Karpas-422 (cell line): ENCODE results near the gene GPBP1. TPM values are rescaled to one million over a fixed set of nuclear protein-coding genes. Genes with fewer than 3 reads are reported as not detected.

Source experiments
- DNase-seq: peaks from one replicate; pipeline ENCODE4 v3.0.0-alpha.2; 2015
- H2AFZ ChIP-seq: fragments of 200-600 bp; sonication (generic); 2 replicates; pipeline ENCODE4 v1.6.1; 2014; ENCODE audit warnings: antibody characterized with exemption, low read length, mixed read lengths
- H3K27ac ChIP-seq: fragments of 200-600 bp; sonication (generic); 2 replicates; pipeline ENCODE4 v1.5.1; 2014; ENCODE audit warnings: mild to moderate bottlenecking, low read length, moderate library complexity
- H3K27me3 ChIP-seq: fragments of 200-600 bp; sonication (generic); 2 replicates; pipeline ENCODE4 v1.6.1; 2014; ENCODE audit warnings: low read length, mixed read lengths
- H3K36me3 ChIP-seq: fragments of 200-600 bp; sonication (generic); 2 replicates; pipeline ENCODE4 v1.6.1; 2014; ENCODE audit warnings: low read length, mixed read lengths; ENCODE audit not compliant: insufficient read depth
- H3K4me1 ChIP-seq: fragments of 200-600 bp; sonication (generic); 2 replicates; pipeline ENCODE4 v1.6.1; 2014; ENCODE audit warnings: mild to moderate bottlenecking, low read length, mixed read lengths
- H3K4me2 ChIP-seq: fragments of 200-600 bp; sonication (generic); 2 replicates; pipeline ENCODE4 v1.6.1; 2014; ENCODE audit warnings: low read length, low read depth, mild to moderate bottlenecking; ENCODE audit not compliant: poor library complexity, severe bottlenecking
- H3K4me3 ChIP-seq: fragments of 200-600 bp; sonication (generic); 2 replicates; pipeline ENCODE4 v1.5.1; 2014; ENCODE audit warnings: mild to moderate bottlenecking, antibody characterized with exemption, low read length, mixed read lengths
- H3K79me2 ChIP-seq: fragments of 200-600 bp; sonication (generic); 2 replicates; pipeline ENCODE4 v1.6.1; 2014; ENCODE audit warnings: mild to moderate bottlenecking, low read length, mixed read lengths
- H3K9ac ChIP-seq: fragments of 200-600 bp; sonication (generic); 2 replicates; pipeline ENCODE4 v1.6.0; 2014; ENCODE audit warnings: low read length
- H3K9me2 ChIP-seq: fragments of 200-600 bp; sonication (generic), shearing (Covaris generic); replicated peaks from 2 replicates; pipeline ENCODE4 v1.6.0; 2014; ENCODE audit warnings: mild to moderate bottlenecking, low read length, moderate library complexity; ENCODE audit not compliant: insufficient read depth
- H3K9me3 ChIP-seq: fragments of 300-700, 200-600 bp; sonication (generic); 2 replicates; pipeline ENCODE4 v1.6.1; 2014; ENCODE audit warnings: low read length, mixed read lengths
- H4K20me1 ChIP-seq: fragments of 200-600 bp; sonication (generic); 2 replicates; pipeline ENCODE4 v1.6.1; 2014; ENCODE audit warnings: mild to moderate bottlenecking, antibody characterized with exemption, low read length, low read depth; ENCODE audit not compliant: insufficient read depth
- total RNA-seq: library from RNA; depleted of rRNA; stranded (reverse); fragments of >200 nt; shearing (Covaris generic); gene quantifications from 2 replicates; pipeline ENCODE4 v1.2.3, GENCODE V29; 2014; ENCODE audit warnings: low replicate concordance; rRNA removed

The GPBP1 gene, protein sequence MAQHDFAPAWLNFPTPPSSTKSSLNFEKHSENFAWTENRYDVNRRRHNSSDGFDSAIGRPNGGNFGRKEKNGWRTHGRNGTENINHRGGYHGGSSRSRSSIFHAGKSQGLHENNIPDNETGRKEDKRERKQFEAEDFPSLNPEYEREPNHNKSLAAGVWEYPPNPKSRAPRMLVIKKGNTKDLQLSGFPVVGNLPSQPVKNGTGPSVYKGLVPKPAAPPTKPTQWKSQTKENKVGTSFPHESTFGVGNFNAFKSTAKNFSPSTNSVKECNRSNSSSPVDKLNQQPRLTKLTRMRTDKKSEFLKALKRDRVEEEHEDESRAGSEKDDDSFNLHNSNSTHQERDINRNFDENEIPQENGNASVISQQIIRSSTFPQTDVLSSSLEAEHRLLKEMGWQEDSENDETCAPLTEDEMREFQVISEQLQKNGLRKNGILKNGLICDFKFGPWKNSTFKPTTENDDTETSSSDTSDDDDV
- 67.3 and 69.0 TPM in 2 replicates for total RNA-seq

- Histone ChIP-seq H3K27ac (peak within 1 kb of the TSS; percentile 90), H3K4me2 (peak within 1 kb of the TSS; percentile 75), H3K9me2 (no peaks in the 10 kb centered on the region), H3K36me3 (peaks cover 24% of the 10 kb centered on the region), H3K9ac (peak within 1 kb of the TSS; percentile 99), H3K27me3 (no peaks in the 10 kb centered on the region), H3K4me3 (peak within 1 kb of the TSS; percentile 98), H4K20me1 (peaks cover 35% of the 10 kb centered on the region), H3K79me2 (peaks cover 48% of the 10 kb centered on the region), H3K9me3 (no peaks in the 10 kb centered on the region), H2AFZ (peak within 1 kb of the TSS; percentile 92), H3K4me1 (peaks cover 40% of the 10 kb centered on the region)
- peak; percentile 99 for DNase-seq
Measured at GRCh38 chr5:57173319-57174127, at the start of gene GPBP1. Gene GPBP1 (plus strand): TSS chr5:57174059. CDS start chr5:57214131, 40,072 bp downstream.

GRCh38 chr5:57128325-57128724, 45.5 kb upstream of the GPBP1 start:
- Histone ChIP-seq H2AFZ (no peak overlapping the region), H3K27ac (no peak overlapping the region), H4K20me1 (no peaks in the 10 kb centered on the region), H3K9me2 (no peaks in the 10 kb centered on the region), H3K36me3 (no peaks in the 10 kb centered on the region), H3K27me3 (no peaks in the 10 kb centered on the region), H3K4me2 (no peak overlapping the region), H3K9ac (no peak overlapping the region), H3K4me1 (no peaks in the 10 kb centered on the region), H3K9me3 (no peaks in the 10 kb centered on the region), H3K4me3 (no peak overlapping the region), H3K79me2 (no peaks in the 10 kb centered on the region)
- DNase-seq, result no peak

DNA sequence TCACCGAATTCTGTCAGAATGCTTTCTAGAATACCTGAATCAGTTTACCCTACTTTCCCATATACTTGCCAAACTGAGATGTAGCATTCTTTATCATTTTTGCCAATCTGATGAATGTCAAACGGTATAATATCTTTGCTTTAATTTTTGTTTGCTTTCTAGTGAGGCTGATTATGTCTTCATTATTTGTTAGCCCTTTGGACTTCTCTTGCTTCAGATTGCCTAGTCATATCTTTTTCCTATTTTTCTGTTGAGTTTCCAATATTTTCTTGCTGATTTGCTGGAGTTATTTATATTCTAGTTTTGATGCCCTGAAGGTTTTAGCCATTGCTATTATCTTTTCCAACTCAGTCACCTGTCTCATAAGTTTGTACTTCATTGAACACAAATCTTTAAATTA, 40.3 kb upstream of the GPBP1 start:
- Histone ChIP-seq H4K20me1 (no peaks in the 10 kb centered on the region), H2AFZ (no peak overlapping the region), H3K79me2 (no peaks in the 10 kb centered on the region), H3K9me2 (no peaks in the 10 kb centered on the region), H3K27ac (no peak overlapping the region), H3K9me3 (no peaks in the 10 kb centered on the region), H3K36me3 (no peaks in the 10 kb centered on the region), H3K4me1 (peaks cover 12% of the 10 kb centered on the region), H3K27me3 (no peaks in the 10 kb centered on the region), H3K4me2 (no peak overlapping the region), H3K4me3 (no peak overlapping the region), H3K9ac (no peak overlapping the region)
- no peak for DNase-seq

DNA sequence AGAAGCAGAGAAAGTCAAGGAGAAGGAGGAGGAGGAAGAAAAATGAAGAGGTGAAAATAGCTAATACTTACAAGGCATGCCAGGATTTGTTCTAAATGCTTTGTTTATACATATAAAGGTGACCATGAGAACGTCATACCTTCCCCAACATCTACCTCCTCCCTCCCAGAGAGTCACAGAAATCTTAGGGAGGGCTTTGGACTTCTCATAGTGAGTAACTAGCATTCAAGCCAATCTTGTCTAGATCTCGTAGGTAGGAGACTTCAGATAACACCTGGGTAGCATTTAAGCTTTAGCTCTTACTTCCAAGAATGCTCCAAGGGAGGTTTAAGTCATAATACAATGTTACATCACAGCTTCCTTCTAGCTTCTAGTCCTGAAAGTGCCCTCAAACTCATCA, 36.5 kb upstream of the GPBP1 start:
- no peaks in the 10 kb centered on the region for H3K36me3 ChIP-seq
- peak overlapping the region; percentile 54; the same call in 1 of the 2 replicates for H3K9ac ChIP-seq
- H2AFZ ChIP-seq, result peak overlapping the region; percentile 98
- H3K4me3 ChIP-seq, result peak overlapping the region; percentile 47; the same call in 1 of the 2 replicates
- H3K27me3 ChIP-seq, result no peaks in the 10 kb centered on the region
- H3K4me1 ChIP-seq, result peaks cover 12% of the 10 kb centered on the region
- H4K20me1 ChIP-seq, result no peaks in the 10 kb centered on the region
- no peaks in the 10 kb centered on the region for H3K9me3 ChIP-seq
- H3K27ac ChIP-seq, result no peak overlapping the region
- no peaks in the 10 kb centered on the region for H3K9me2 ChIP-seq
- peak overlapping the region; percentile 58 for H3K4me2 ChIP-seq
- DNase-seq, result no peak
- no peaks in the 10 kb centered on the region for H3K79me2 ChIP-seq

DNA sequence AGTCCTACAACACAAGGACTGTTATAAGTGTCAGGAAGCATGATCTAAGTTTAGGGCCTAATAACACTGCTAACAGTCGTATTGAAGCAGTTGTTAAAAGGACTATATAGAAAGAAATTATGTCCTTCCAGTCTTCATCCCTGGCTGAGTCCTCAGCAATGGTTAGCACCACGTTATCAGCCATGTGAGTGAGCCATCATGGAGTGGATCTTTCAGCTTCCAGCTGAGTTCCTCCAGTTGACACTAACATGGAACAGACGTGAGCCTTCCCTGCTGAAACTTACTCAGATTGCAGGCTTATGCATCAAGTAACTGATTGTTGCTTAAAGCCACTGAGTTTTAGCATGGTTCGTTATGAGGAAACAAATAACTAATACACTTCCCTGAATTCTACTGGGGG, 21.5 kb upstream of the GPBP1 start:
- no peak overlapping the region for H2AFZ ChIP-seq

GRCh38 chr5:57155033-57155432, 18.8 kb upstream of the GPBP1 start:
- no peak overlapping the region for H3K4me2 ChIP-seq
- H4K20me1 ChIP-seq, result no peaks in the 10 kb centered on the region
- no peaks in the 10 kb centered on the region for H3K27me3 ChIP-seq
- H3K4me3 ChIP-seq, result no peak overlapping the region
- no peaks in the 10 kb centered on the region for H3K79me2 ChIP-seq
- H3K36me3 ChIP-seq, result no peaks in the 10 kb centered on the region
- DNase-seq, result no peak
- H3K9me3 ChIP-seq, result no peaks in the 10 kb centered on the region
- H2AFZ ChIP-seq, result no peak overlapping the region
- no peaks in the 10 kb centered on the region for H3K4me1 ChIP-seq
- no peaks in the 10 kb centered on the region for H3K9me2 ChIP-seq
- H3K9ac ChIP-seq, result no peak overlapping the region
- no peak overlapping the region for H3K27ac ChIP-seq

More for the DNA sequence above, 21.5 kb upstream of the GPBP1 start:
- Histone ChIP-seq H3K4me3 (no peak overlapping the region), H3K9me3 (no peaks in the 10 kb centered on the region), H3K4me2 (no peak overlapping the region), H3K4me1 (no peaks in the 10 kb centered on the region), H3K9me2 (no peaks in the 10 kb centered on the region), H3K9ac (no peak overlapping the region), H4K20me1 (no peaks in the 10 kb centered on the region), H3K36me3 (no peaks in the 10 kb centered on the region), H3K79me2 (no peaks in the 10 kb centered on the region), H3K27ac (no peak overlapping the region), H3K27me3 (no peaks in the 10 kb centered on the region)
- no peak for DNase-seq

DNA sequence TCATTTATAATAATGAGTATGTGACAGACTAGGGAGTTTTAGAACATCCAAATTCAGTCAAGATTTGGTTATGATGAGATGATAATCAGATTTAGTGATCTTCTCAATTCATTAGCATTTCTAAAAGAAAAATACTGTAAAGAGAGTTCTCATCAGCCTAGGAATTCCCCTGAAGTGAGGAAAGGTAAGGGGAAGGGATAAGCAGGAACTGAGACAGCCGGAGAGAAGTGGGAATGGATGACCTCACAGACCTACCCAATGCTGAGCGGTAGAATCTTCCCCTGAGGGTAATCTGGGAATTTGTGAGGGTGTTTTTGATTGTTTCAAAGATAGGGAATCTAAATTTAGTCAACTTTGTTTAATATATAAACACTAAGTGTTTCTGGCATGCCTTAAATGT, 16.7 kb upstream of the GPBP1 start:
- Histone ChIP-seq H3K4me2 (no peak overlapping the region), H4K20me1 (no peaks in the 10 kb centered on the region), H3K9ac (no peak overlapping the region), H3K4me3 (no peak overlapping the region), H3K9me2 (no peaks in the 10 kb centered on the region), H3K36me3 (no peaks in the 10 kb centered on the region), H2AFZ (no peak overlapping the region), H3K27ac (no peak overlapping the region), H3K4me1 (no peaks in the 10 kb centered on the region), H3K9me3 (no peaks in the 10 kb centered on the region), H3K79me2 (no peaks in the 10 kb centered on the region), H3K27me3 (no peaks in the 10 kb centered on the region)
- DNase-seq, result no peak

DNA sequence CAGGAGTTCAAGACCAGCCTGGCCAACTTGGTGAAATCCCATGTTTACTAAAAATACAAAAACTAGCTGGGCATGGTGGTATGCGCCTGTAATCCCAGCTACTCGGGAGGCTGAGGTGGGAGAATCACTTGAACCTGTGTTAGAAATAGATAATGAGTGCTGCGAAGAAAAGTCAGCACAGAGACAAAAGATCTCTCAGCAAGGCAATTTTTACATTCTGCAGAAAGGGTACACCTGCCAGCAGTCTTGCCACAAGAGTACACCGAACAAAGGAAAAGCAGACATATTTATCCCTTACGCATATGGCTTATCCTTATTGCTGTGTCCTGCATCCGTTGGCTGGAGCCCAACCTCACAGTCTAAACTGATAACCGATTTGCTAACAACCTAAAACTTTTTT, 16.2 kb upstream of the GPBP1 start:
- Histone ChIP-seq H3K79me2 (no peaks in the 10 kb centered on the region), H3K9ac (no peak overlapping the region), H3K9me2 (no peaks in the 10 kb centered on the region), H3K9me3 (no peaks in the 10 kb centered on the region), H3K4me2 (no peak overlapping the region), H2AFZ (no peak overlapping the region), H3K36me3 (no peaks in the 10 kb centered on the region), H3K27me3 (no peaks in the 10 kb centered on the region), H3K4me1 (no peaks in the 10 kb centered on the region), H4K20me1 (no peaks in the 10 kb centered on the region), H3K27ac (no peak overlapping the region), H3K4me3 (no peak overlapping the region)
- no peak for DNase-seq
